Regular cardiac myocyte (primary cell): Measurements from ENCODE around the gene VASH1. TPM values are rescaled to one million over a fixed set of nuclear protein-coding genes. Genes with fewer than 3 reads are reported as not detected.

ENCODE experiments used
- total RNA-seq: library from RNA; depleted of rRNA; stranded (reverse); fragments of >200 nt; gene quantifications from 2 replicates; pipeline ENCODE4 v1.2.3, GENCODE V29; 2014

VASH1 gene
- total RNA-seq = 2.7 and 3.9 TPM in 2 replicates

GRCh38 chr14:76761136-76761959 is at the start of gene VASH1:
TSS of gene VASH1 (plus strand) at chr14:76761468. CDS start at chr14:76762822, 1,354 bp downstream.

GRCh38 chr14:76812422-76813383 is 51.4 kb downstream of the VASH1 start, which contains the start of gene ANGEL1:
TSS of gene ANGEL1 (minus strand) at chr14:76812882. CDS start at chr14:76812827, 55 bp downstream.

GRCh38 chr14:76826122-76826521 is 64.9 kb downstream of the VASH1 start, which contains the start of gene LRRC74A:
TSS of gene LRRC74A (plus strand) at chr14:76826408. CDS start at chr14:76826698, 290 bp downstream.

Other genes with a start within 250 kb of the VASH1 start
- gene ANGEL1, start 51.4 kb downstream of the VASH1 start, total RNA-seq = 5.4 and 9.3 TPM in 2 replicates
- not detected in 2 replicates for gene LRRC74A, start 64.9 kb downstream of the VASH1 start, total RNA-seq